Neural crest cell (in vitro differentiated cells): ENCODE data around the gene REEP1. TPM values are rescaled to one million over a fixed set of nuclear protein-coding genes. Genes with fewer than 3 reads are reported as not detected.

Source experiments
- microRNA-seq: library from miRNA; unstranded; fragments of <30 nt; microRNA quantifications from one replicate; pipeline ENCODE4, GENCODE V29; 2020
- total RNA-seq: library from RNA; stranded (reverse); gene quantifications from 2 replicates; pipeline ENCODE4 v1.2.1, GENCODE V29; 2021

The REEP1 gene
- total RNA-seq, 1 donor from 2014 or later = 12.3 TPM

Small RNA genes lying within 50 kb of the gene (microRNA-seq; reads per million reads assigned to microRNA genes)
- not detected for gene MIR4779

Other genes with a start within 250 kb of the REEP1 start
- 67.8 and 69.8 TPM in 2 replicates for gene POLR1A, start 231.7 kb downstream of the REEP1 start, total RNA-seq
- 147 and 150 TPM in 2 replicates for gene PTCD3, start 231.4 kb downstream of the REEP1 start, total RNA-seq
- gene IMMT, start 142.2 kb downstream of the REEP1 start, total RNA-seq = 117 and 120 TPM in 2 replicates
- 36.9 and 45.7 TPM in 2 replicates for gene MRPL35, start 138.2 kb downstream of the REEP1 start, total RNA-seq
- 51.2 and 55.4 TPM in 2 replicates for gene KDM3A, start 103.7 kb upstream of the REEP1 start, total RNA-seq
- 83.7 and 88.3 TPM in 2 replicates for gene CHMP3, start 225.8 kb upstream of the REEP1 start, total RNA-seq